HCEC 1CT (cell line): ENCODE measurements around the gene BRAT1.
"Not testable (repeated sequence)": the region's sequence is repeated elsewhere in the genome, so short reads cannot be mapped to it uniquely, and the experiment has no call there.

Experiments used
- DNase-seq: peaks from one replicate; pipeline ENCODE4 v3.0.0-alpha.2; 2017

BRAT1 gene

DNA sequence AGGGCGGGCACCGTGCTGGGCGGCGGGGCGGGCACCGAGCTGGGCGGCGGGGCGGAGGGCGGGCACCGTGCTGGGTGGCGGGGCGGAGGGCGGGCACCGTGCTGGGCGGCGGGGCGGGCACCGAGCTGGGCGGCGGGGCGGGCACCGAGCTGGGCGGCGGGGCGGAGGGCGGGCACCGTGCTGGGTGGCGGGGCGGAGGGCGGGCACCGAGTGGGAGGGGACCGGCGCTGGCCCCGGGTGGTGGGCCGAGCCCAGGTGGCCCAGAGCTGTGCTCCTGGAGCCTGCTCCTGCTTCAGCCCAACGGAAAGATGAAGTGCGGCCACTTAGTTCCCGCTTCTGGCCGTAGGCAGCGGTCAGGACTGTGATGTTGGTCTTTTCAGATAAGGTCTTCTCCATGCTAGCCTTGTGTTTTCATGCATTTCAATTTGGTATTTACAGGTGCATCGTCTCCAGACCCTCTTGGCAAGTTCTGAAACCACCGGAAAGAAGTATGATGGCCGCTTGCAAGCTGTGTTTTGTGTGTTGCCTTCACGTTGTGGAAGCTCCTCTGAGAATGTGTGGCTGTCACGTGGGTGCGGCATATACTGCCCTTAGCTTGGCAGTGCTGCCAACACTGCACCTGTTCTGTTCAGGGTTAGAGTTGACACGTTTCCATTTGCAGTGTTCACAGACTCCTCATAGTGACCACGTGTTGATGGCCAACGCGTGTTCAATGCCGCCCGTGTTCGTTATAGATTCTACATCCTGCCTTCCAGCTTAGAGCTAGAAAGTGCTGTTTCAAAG lies 28.7 kb upstream of the BRAT1 start:
- no peak for DNase-seq

DNA sequence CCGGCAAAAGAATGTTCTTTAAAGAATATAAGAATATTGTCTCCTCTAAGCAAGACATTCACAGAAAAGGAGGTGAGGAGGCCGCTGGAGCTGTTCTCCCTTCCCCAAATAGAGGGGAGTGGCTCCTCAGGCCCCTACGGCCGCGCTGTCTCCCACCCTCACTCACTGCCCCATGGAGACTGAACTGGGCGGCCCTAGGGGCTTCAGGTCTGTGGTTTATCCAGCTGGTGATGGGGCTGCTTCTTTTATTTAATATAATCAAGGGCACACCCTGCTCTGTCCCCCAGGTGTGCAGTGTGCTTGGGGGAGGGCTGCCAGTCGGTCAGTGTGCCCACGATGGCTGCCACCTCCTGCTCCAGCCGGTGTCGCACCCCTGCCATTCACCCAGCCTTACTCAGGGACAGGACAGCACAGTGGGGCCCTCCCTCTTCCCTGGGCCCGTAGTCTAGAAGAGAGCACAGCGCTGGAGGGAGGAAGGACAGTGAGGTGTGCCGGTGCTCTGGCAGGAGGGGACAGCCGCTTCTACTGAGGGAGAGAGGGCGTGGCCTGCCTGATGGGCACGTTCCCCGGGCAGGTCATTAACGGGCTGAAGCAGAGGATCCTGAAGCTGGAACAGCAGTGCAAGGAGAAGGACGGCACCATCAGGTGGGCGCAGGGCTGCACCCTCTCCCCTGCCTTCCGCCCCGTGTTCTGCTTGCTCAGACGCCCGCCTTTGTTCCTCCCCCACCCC lies 26.8 kb upstream of the BRAT1 start:
- DNase-seq: no peak

GRCh38 chr7:2580636-2581035 lies 25.3 kb upstream of the BRAT1 start:
- DNase-seq: no peak

GRCh38 chr7:2577914-2578680 lies 22.8 kb upstream of the BRAT1 start:
- no peak for DNase-seq

DNA sequence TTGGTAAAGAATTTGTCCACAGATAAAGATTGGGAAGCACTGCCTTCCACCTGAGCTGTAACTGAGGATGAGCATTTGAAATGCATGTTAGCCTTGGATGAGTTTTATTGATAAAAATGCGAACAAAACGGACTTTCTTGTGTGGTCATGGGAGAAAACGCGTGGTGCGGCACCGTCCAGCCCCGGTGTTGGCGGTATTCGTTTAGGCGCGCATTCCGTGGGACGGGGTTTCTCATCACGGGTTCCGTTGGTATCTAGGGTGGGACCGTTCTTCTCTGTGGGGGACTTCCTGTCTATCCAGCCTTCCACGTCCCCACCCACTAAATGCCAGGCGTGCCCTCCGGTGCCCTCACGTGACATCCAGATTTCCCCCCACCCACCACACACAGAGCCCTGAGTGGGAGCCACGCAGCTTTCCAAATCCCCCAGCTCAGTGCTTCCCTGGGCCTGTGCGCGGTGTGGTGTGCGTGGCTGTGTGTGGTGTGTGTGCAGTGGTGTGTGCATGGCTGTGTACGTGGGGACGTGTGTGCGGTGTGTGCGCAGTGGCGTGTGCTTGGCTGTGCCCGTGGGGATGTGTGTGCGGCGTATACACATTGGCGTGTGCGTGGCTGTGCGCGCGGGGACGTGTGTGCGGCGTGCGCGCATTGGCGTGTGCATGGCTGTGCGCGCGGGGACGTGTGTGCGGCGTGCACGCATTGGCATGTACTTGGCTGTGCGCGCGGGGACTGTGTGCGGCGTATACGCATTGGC lies 21.6 kb upstream of the BRAT1 start:
- DNase-seq: no peak

DNA sequence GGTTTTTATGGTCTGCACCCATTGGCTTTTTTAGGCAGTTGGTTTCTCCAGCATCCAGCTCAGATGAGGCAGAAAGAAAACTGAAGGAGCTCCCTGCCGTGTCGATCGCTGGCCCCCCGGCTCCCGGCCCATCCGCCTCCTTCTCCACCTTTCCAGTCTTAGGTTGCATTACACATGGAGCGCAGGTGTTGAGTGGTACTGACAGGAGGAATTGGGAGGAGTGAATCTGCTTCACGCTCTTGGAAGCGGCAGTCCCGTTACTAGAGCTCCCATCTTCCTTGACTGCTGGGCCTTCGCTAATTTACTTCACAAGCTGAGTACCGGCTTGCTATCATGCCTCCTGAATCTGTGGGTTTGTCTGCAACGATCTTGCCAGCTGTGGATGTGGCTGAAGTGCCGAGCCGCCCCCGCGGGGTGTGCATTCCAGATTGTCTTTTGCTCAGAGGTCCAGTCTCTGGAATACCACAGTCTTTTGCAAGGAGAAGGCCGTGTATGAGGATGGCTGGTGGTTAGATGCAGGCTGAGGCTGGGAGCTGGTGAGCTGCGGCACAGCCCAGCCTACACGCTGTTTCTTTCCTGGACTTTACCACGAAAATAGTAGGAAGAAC lies 20.5 kb upstream of the BRAT1 start:
- DNase-seq: no peak

DNA sequence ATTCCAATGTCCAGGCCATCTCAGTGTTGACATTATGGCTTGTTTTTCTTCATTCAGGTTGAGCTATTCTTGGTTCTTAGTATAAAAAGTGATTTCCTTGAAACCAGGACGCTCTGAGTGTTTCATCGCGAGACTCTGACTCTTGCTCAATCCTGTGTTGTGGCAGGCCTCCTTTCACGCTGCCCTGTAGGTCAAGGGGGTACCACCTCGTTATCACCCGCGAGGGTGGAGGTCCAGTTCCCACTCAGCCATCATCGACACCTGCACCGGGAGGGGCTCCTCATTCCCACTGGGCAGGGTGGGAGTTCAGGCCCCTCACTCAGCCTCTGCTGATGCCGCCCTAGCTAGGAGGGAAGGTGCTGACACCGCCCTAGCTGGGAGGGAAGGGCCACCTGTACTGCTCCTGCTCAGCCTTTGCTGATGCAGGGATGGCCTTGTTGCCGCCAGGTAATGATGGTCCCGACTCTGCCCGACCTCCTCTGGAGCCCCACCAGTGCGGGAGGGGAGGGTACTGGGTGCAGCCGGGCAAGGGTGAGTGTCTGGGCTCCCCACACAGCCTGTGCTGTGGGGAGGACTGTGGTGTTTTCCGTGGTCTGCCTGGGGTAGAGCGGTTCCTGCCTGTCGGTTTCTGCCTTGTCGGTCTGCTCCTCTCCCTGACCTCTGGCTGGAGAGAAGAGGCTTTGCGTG lies 19.9 kb upstream of the BRAT1 start:
- no peak for DNase-seq

DNA sequence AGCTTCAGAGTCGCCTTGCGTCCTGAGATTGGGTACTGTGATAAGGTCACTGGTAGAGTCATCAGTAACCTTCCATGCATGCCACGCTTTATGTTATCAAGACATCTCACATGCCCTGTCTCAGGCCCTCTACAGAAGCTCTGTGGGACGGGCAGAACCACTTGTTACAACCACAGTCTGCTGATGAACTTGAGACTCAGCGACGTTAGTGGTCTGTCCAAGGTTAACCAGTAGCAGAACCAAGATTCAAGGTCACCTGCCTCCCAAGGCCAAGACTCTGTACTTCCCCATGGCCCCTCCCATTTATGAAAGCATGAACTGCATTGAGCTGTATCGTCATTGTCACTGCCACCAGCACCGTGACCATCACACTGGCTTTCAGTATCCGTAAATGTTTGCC lies 18.4 kb upstream of the BRAT1 start:
- DNase-seq: no peak

GRCh38 chr7:2572101-2572842 lies 16.9 kb upstream of the BRAT1 start:
- DNase-seq: no peak

- no peak for DNase-seq
Measured at GRCh38 chr7:2571409-2571808, 16.1 kb upstream of the BRAT1 start.

DNA sequence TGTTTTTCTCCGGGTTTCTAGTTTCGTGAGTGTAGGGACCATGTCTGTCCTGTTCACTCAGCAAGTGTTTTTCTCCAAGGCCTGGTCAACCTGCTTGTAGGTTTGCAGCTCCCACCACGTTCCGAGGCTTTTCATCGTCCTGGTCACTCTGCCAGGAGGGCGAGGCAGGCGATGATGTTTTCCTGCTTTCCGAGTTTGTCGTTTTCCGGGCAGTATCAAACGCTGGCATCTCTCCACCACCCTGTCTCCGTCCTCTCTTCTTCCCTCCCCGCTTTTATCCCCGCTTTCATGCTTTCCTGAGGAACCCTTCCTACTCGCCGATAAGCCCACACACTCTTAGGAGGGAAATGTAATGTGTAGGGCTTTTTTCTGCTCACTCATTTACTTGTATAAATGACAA lies 14.7 kb upstream of the BRAT1 start:
- DNase-seq: no peak

GRCh38 chr7:2569421-2569820 lies 14.1 kb upstream of the BRAT1 start:
- DNase-seq: no peak

DNA sequence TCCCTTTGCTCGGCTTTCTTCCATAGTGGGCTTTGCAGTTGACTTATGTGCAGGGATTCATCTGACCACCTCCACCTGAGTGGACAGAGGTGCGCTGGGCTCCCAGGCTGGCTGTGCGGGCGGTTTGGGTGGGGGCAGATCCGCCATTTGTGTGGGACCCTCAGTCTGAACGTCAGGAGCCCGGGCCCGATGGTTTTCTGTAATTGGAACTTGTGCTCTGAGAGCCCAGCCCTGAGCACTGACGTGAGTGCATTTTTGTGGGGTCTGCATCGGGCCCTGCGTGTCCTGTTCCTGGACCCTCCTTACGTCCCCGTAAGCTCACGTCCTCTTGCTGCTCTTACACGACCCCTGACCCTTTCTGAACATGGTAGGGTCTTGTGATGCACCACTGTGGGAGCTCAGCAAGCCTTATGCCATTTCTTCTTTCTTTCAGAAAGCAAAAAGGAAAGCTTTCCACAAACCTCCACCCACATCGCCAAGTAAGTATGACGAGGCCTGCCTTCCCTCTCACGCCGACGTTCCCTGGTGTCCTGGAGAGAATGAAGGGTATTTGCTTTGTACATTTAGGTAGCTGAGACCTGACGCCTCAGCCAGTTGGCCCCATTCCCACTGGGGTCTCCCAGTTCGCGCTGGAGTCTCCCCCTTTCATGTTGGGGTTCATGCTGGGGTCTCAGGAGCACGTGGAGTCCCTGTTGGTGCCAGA lies 13.3 kb upstream of the BRAT1 start:
- no peak for DNase-seq

GRCh38 chr7:2567679-2568278 lies 12.5 kb upstream of the BRAT1 start:
- DNase-seq: peak; percentile 13

DNA sequence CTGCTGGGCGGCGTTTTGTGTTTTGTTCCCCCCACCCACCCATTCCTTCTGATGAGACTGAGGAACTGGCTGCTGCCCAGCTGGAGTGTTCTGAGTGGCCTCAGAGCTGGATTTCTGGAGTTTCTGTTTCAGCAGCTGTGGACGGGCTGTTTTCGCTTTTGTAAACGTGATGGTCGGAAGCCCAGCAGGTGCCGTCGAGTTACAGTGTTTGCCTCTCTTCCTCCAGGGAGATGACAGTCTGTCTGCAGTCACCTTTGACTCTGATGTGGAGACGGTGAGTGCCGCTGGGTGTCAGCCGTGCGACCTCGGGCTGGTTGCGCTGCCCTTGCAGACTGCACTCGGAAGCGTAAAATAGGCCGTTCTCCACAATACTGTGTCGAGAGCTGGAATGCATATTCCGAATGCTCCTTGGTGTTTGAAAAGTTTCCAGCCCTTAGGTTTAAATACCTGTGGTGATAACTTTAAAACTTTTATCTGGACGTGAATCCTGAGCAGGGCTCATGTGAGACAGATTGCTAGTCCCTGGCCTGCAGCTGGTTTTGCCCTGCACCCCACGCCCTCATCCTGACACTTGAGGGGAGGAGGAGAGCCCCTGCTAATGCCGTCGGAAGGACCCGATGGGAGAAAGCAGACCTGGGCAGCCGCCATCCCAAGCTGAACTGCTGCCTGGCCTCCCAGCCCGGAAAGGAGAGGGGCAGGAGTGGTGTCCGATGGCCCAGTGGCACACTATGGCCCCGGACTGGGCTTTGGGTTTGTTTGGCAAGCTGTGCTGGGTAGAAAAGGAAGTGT lies 11.8 kb upstream of the BRAT1 start:
- no peak for DNase-seq

DNA sequence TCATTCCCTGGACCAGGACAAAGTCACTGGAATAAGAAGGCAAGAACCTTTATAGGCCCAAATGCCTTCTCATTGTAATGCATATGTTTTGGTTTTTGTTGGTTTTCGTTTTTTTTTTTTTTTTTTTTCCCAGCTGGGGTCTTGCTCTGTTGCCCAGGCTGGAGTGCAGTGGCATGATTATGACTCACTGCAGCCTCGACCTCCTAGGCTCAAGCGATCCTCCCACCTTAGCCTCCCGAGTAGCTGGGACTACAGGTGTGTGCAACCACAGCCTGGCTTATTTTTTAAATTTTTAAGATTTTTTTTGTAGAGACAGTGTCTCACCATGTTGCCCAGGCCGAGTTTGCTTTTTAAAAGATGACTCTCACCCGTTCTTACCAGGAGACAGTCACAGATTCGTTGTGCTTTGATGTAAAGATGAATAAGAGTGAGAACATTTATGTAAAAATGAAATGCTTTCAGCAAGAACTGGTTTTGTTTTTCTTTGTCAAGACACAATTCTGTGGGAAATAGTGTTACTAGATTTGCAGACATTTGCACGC lies 11.1 kb upstream of the BRAT1 start:
- DNase-seq: no peak

DNA sequence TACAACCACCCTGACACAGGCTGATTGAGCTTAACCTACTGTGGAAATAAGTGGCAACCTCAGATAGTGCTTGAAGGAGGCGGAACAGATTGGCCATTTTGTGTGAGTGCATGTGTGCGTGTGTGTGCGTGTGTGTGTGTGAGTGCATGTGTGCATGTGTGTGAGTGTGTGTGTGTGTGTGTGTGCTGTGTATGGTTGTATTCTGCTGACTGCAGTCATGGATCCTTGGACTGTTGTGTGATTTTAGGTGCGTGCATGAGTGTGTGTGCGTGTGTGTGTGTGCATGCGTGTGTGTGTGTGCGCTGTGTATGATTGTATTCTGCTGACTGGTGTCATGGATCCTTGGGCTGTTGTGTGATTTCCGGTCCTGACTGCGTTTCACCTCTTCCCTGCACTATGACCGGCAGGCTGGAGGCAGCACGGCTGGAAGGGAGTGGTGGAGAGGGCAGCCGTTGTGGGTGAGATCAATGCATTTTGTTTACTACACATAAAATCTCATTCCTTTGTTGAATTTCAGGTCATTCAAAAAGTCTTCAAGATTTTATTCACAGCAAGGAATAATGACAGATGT lies 9.7 kb upstream of the BRAT1 start:
- DNase-seq: no peak

- DNase-seq: not testable (repeated sequence)
Measured at GRCh38 chr7:2563955-2564354, 8.6 kb upstream of the BRAT1 start.
